Measurements from ENCODE around the gene JAK1. TPM values are rescaled to one million over a fixed set of nuclear protein-coding genes. Genes with fewer than 3 reads are reported as not detected.

The JAK1 gene
- total and polyA plus RNA-seq, 2 of the 8 experiments (the other 6 are each of a cell fraction or from before 2014, with no cell fraction given), result 7.8 to 24.5 TPM

DNA sequence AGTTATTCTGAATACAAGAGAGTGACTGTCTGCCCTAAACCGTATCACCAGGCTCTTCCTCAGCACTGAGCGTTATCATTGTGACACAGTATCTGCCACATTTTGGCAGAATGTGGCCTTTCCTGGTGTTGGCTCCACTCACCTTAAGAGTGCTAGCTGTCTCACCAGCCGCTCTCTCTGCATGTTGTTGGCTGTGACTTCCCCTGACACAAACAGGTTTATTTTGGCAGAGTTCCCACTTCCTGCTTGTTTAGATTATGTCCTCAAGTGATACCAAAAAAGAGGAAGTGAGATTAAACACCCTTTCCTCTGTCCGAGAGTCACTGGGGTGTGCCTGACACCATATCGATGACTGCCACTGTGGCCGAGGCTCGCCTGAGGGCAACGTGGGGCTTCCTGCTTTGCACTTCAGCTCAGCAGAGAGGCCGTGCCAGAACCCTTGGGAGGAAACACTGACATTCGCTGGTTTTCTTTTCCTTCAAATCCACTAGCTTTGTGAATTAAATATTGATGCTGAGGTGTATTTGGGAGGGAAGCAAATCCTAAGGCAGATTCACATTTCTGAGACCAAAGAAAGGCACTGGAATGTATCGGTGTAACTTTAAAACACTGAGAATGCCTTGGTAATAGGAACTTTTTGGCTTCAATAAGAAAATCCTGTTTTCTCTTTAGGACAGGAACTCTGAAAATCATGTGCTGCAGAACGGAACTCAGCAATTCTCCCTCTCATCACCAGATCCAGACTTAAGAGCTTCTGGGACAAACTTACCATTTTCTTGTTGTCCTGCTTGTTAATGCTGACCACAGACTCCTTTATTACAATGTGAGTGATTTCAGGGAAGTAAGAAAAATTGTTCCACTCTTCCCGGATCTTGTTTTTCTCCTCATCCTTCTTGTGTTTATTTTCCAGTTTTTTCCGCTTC, 102.1 kb downstream of the JAK1 start:
- FAIRE-seq, result no peak
- H4K91ac ChIP-seq (replicated peaks; ENCODE audit: insufficient read length, low read length), result no peak overlapping the region
- POLR2A ChIA-PET (ENCODE audit: partially characterized antibody), result no interaction called here

More for the DNA sequence above, 102.1 kb downstream of the JAK1 start:
- Histone ChIP-seq H3K23ac (ENCODE audit: insufficient read length) (no peak overlapping the region), H3K9ac (replicated peaks in 1 of 4; ENCODE audit: extremely low read depth in 1 of 4, low read depth in 3 of 4, low read length in 3 of 4) (no peak overlapping the region), H2BK5ac (ENCODE audit: low read depth, low read length) (no peak overlapping the region; the same call in 1 of the 2 replicates), H3K4ac (replicated peaks; ENCODE audit: insufficient read length, low read depth, low read length) (no peak overlapping the region), H3K23me2 (ENCODE audit: low read depth, low read length) (no peaks in the 10 kb centered on the region), H2BK20ac (ENCODE audit: low read length) (no peak overlapping the region), H3K56ac (replicated peaks; ENCODE audit: insufficient read length, low read depth, low read length) (no peak overlapping the region), H2BK15ac (ENCODE audit: low read length) (no peak overlapping the region), H3K4me2 (ENCODE audit: insufficient read depth in 1 of 2, low read depth in 2 of 2, low read length in 2 of 2) (no peak overlapping the region), H3K18ac (ENCODE audit: extremely low read depth, low read length) (no peak overlapping the region), H3K9me3 (ENCODE audit: insufficient read depth in 2 of 2, low read depth in 1 of 2, low read length in 1 of 2) (no peaks in the 10 kb centered on the region), H4K20me1 (replicated peaks in 1 of 2; ENCODE audit: control insufficient read depth in 1 of 2, insufficient read depth in 2 of 2, low read length in 2 of 2) (no peaks in the 10 kb centered on the region), H3K79me2 (ENCODE audit: control insufficient read depth in 1 of 2, insufficient read depth in 2 of 2, low read length in 2 of 2) (no peaks in the 10 kb centered on the region), H3K27ac (ENCODE audit: low read depth, low read length) (no peak overlapping the region), H3K79me1 (ENCODE audit: low read depth, low read length) (no peaks in the 10 kb centered on the region), H3K14ac (ENCODE audit: insufficient read length) (no peak overlapping the region), H2BK12ac (ENCODE audit: low read depth, low read length) (no peak overlapping the region), H3K4me1 (replicated peaks in 1 of 4; ENCODE audit: control insufficient read depth in 3 of 4, insufficient read depth in 4 of 4, low read length in 3 of 4) (peaks cover 0 to 7% (median 1%) of the 10 kb centered on the region in 4 experiments; a peak in 2 of 7 replicates), H2BK120ac (replicated peaks; ENCODE audit: low read depth, low read length) (no peak overlapping the region), H4K5ac (ENCODE audit: insufficient read length, low read depth, low read length) (no peak overlapping the region), H4K8ac (ENCODE audit: extremely low read depth, insufficient read depth, low read length) (no peak overlapping the region), H3K4me3 (ENCODE audit: extremely low read depth in 1 of 4, insufficient read depth in 2 of 4, low read depth in 3 of 4, low read length in 4 of 4) (no peak overlapping the region), H2AK5ac (ENCODE audit: low read depth, low read length) (no peak overlapping the region), H2AFZ (ENCODE audit: low read length) (no peak overlapping the region), H3K36me3 (ENCODE audit: control insufficient read depth in 2 of 4, insufficient read depth in 4 of 4, low read length in 3 of 4) (no peaks in the 10 kb centered on the region), H3K27me3 (replicated peaks in 1 of 4; ENCODE audit: control insufficient read depth in 3 of 4, extremely low read depth in 1 of 4, insufficient read depth in 3 of 4, low read length in 3 of 4) (no peaks in the 10 kb centered on the region)
- no peak for DNase-seq (ENCODE audit: low read depth in 1 of 2, low spot score in 2 of 2)
- CTCF ChIA-PET (ENCODE audit: partially characterized antibody), result interaction anchor here (1.1 to 1.6 kb wide), 4 partner anchors 10 to 351 kb away, joined by 3 to 4 read pairs (median 3); no protein-coding TSS in a partner anchor
- TF ChIP-seq JUND (IDR thresholded peaks at IDR 0.05; ENCODE audit: low read length) (no peak), PHF8 (conservative IDR thresholded peaks at IDR 0.05; ENCODE audit: low read depth, low read length) (no peak)
- TF ChIP-seq, protein P1, sequence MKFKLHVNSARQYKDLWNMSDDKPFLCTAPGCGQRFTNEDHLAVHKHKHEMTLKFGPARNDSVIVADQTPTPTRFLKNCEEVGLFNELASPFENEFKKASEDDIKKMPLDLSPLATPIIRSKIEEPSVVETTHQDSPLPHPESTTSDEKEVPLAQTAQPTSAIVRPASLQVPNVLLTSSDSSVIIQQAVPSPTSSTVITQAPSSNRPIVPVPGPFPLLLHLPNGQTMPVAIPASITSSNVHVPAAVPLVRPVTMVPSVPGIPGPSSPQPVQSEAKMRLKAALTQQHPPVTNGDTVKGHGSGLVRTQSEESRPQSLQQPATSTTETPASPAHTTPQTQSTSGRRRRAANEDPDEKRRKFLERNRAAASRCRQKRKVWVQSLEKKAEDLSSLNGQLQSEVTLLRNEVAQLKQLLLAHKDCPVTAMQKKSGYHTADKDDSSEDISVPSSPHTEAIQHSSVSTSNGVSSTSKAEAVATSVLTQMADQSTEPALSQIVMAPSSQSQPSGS (IDR thresholded peaks at IDR 0.05; ENCODE audit: low read length), result no peak
- 86% methylated on average over 14 of the region's 14 CpGs; no CpG with 5 or more reads in 1 of the 2 experiments for WGBS, 2 experiments (ENCODE audit: extremely low coverage in 1 of 2, insufficient coverage in 1 of 2, insufficient read length in 1 of 2, insufficient replicate concordance in 2 of 2, low coverage in 1 of 2, low lambda C conversion rate in 2 of 2, missing lambda C conversion rate in 1 of 2)

All from H1 (cell line).